GM19397 (cell line): Measurements from ENCODE around the gene DISC1.
A peak's percentile ranks its signal among the peaks of the same experiment; 100 is the strongest.
"Not testable (repeated sequence)": the region's sequence is repeated elsewhere in the genome, so short reads cannot be mapped to it uniquely, and the experiment has no call there.

Experiments
- ATAC-seq: cut with Tn5 transposase; IDR thresholded peaks from one replicate; pipeline ENCODE4 v1.9.1; 2021; ENCODE audit warnings: mild to moderate bottlenecking, moderate library complexity; ENCODE audit not compliant: unreplicated experiment

DISC1 gene

GRCh38 chr1:231626535-231626950 is at the start of gene DISC1:
Gene DISC1, plus strand, starts transcription at chr1:231626790. Its CDS starts 78 bp downstream, at chr1:231626868.
- peak; percentile 51 for ATAC-seq

- no peak for ATAC-seq
Observed at GRCh38 chr1:231576804-231577718, 49.5 kb upstream of the DISC1 start.

- ATAC-seq = no peak
Observed at GRCh38 chr1:231580874-231581273, 45.7 kb upstream of the DISC1 start.

DNA sequence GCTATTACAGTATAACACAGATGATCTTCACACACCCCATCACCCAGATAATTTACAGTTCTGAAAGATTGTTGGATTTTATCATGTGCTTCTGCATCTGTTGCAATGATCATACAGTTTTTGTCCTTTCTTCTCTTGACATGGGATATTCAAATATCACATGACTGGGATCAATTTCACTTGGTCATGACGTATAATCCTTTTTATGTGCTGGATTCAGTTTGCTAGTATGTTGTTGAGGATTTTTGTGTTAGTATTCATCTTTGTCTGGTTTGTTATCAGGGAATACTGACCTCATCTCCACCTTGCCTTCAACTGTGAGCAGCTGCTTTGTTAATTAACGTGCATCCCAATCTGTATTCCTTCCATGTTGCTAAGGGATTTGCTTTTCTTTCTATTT is 44.7 kb upstream of the DISC1 start:
- ATAC-seq = no peak

- no peak for ATAC-seq
Observed at GRCh38 chr1:231583376-231583775, 43.2 kb upstream of the DISC1 start.

DNA sequence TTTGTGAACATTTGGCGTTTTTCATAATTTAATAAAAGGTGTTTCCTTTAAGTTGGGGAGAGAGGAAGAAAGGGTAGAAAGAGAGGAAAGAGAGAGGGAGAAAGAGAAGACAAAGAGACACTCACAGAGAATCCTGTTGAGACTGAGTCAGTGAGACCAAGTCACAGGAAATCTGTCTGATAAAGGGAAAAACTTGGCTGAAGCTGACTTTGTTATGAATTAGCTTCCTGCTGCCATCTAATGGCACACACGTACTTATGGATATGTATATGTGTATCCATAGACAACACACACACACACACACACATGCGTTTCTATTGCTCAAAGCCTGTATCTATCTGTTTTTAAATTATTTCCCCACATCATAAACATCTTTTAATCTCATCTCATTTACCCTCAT is 42.5 kb upstream of the DISC1 start:
- no peak for ATAC-seq

GRCh38 chr1:231584921-231585320 is 41.7 kb upstream of the DISC1 start:
- ATAC-seq = no peak

GRCh38 chr1:231590453-231591198 is 36.0 kb upstream of the DISC1 start:
- ATAC-seq = no peak

- ATAC-seq = no peak
Observed at GRCh38 chr1:231591466-231591865, 35.1 kb upstream of the DISC1 start.

GRCh38 chr1:231592809-231593208 is 33.8 kb upstream of the DISC1 start:
- ATAC-seq = no peak

DNA sequence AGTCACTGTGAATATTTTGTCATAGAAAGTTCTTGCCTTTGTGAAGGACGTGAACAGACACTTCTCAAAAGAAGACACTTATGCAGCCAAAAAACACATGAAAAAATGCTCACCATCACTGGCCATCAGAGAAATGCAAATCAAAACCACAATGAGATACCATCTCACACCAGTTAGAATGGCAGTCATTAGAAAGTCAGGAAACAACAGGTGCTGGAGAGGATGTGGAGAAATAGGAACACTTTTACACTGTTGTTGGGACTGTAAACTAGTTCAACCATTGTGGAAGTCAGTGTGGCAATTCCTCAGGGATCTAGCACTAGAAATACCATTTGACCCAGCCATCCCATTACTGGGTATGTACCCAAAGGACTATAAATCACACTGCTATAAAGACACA is 33.3 kb upstream of the DISC1 start:
- ATAC-seq = not testable (repeated sequence)

DNA sequence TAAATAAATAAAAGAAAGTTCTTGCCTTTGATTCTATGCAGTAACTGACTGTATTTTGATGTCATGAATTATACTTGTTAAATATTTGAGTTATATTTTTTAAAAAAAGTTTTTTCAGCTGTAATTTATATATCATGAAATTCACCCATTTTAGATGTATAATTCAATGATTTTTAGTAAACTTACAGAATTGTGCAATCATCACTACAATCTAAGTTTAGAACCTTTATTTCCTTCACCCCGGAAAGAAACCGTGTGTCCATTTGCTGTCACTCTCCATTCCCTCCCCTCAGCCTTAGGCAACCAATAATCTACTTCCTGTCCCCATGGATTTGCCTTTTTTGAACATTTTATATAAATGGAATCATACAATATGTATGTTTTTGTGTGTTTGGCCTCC is 32.5 kb upstream of the DISC1 start:
- ATAC-seq = no peak

DNA sequence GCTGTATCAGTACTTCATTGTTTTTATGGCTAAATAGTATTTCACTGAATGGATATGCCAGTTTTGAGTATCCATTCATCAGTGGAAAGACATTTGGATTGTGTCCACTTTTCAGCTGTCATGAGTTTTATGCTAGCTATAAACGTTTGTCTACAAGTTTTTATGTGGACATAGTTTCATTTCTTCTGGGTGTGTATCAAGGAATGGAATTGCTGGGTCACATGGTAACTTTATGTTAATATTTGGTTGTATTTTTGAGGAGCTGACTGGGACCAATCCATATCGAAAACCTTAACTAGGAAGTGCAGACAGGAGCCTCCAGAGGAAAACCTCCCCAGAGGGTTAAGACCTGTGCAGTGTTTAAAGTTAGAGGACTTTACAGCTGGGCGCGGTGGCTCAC is 31.8 kb upstream of the DISC1 start:
- no peak for ATAC-seq

GRCh38 chr1:231596337-231596791 is 30.2 kb upstream of the DISC1 start:
- no peak for ATAC-seq

- ATAC-seq = no peak
Observed at GRCh38 chr1:231597971-231598370, 28.6 kb upstream of the DISC1 start.

- no peak for ATAC-seq
Observed at GRCh38 chr1:231600458-231600976, 26.1 kb upstream of the DISC1 start.

DNA sequence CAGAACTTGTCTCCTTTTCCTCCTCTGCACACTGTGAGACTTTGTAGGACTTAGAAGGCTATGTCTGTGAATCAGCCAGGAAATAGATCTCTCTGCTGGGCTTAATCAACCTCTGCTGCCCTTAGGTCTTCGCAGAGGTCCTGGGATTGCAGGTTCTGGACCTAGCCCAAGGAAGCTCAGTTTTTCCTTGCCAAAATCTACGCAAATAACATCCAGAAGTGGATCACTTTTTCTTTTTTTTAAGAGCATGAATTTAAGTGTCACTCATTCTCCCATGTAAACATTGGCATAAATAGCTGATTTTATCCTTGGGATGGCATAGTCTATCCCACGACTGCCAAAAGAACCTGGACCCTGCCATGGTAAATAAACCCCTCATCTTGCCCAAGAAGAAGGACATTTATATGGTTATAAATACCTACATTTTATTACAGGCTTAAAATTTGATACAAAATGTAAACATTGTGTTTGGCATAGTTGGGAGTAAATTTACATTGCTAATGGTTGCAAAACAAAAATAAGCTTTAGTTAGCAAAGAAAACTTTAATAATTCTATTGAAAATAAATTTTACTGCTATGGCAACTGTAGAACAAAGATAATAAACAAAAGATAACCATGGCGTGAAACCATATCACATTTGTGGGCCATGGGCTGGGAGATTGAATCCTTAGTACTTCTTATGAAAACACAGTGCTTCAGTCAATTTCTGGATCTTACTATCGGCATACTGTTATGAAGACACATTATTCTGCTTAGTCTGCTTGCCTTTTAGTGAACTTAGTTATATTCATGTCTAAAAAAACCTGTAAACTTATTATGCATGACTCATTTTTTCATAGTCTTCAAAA is 24.5 kb upstream of the DISC1 start:
- no peak for ATAC-seq

DNA sequence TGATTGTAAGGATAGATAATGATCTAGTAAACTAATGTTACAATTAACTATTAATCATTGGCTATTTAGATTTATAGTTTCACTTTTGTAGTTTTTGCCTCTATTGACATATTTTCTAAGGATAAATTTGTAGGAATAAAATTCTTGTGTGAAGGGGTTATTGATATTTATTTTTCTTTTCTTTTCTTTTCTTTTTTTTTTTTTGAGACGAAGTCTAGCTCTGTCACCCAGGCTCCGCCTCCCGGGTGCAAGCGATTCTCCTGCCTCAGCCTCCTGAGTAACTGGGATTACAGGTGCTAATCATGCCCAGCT is 24.0 kb upstream of the DISC1 start:
- ATAC-seq = no peak

DNA sequence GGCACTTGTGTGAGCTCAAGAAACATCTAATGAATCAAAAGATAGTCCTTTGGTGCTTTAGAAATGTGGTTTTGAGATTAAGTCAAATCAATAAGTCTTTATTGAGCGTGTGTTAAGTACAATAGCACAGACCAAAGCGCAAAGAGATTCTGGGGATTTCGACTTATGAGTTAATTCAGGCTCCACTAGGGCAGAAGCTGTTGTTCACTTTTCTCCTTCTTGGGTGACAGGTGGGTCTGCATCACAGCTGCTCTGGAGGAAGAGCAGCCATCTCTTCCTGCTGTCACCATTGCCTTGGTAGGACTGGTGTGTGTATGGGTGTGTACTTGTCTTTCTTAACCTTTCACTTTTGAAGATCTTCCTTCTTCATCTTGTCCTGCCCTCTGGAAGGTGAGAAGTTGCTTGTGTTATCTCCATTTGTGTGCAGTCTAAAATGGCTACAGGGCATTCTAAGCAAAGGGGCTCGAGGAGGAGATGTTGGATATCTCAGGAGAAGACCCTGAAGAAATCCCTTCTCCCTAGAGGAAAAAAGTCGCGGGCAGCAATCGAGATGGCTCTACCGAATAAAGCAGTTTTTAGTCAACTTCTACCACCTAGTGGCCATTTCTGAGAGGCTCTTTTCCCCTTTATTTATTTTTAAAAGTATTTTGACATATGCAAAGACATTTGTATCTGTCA is 22.9 kb upstream of the DISC1 start:
- no peak for ATAC-seq

DNA sequence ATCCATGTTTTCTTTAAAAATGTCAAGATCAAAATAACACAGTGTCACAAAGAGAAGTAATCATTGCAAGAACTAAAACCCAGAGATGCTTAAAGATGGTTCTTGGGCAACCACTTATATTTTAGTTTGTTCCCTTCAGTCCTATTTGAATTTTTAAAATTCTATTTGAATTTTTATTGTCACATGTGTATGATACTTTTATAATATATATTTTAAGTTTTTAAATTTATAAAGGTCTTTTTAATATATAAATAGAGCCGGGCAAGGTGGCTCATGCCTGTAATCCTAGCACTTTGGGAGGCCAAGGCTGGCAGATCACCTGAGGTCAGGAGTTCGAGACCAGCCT is 22.3 kb upstream of the DISC1 start:
- ATAC-seq = no peak
